GM12891 (cell line): ENCODE results near the gene EML1.

Source experiments
- DNase-seq: peaks from one replicate; pipeline ENCODE4 v3.0.0; 2011; ENCODE audit warnings: low spot score; ENCODE audit not compliant: insufficient read length
- FAIRE-seq: peaks from 2 replicates; lab custom pipeline; 2011; peaks lifted over from hg19 to GRCh38; lab: Jason Lieb, UNC
- PAX5 ChIP-seq: IDR thresholded peaks from 2 replicates; pipeline ENCODE4 v1.6.1; 2011; ENCODE audit warnings: low read length, moderate library complexity, mild to moderate bottlenecking; ENCODE audit not compliant: insufficient read depth, severe bottlenecking
- POLR2A ChIP-seq: IDR thresholded peaks from 2 replicates; pipeline ENCODE4 v1.6.1; 2011; ENCODE audit warnings: low read depth, low read length, control low read depth
- POLR2AphosphoS5 ChIP-seq: IDR thresholded peaks from 2 replicates; pipeline ENCODE4 v1.6.1; 2011; ENCODE audit warnings: low read depth, low read length, control low read depth
- POU2F2 ChIP-seq: IDR thresholded peaks from 2 replicates; pipeline ENCODE4 v1.6.1; 2011; ENCODE audit warnings: low read depth, mild to moderate bottlenecking, control low read depth, low read length, moderate library complexity
- SPI1 ChIP-seq: IDR thresholded peaks from 2 replicates; pipeline ENCODE4 v1.6.1; 2011; ENCODE audit warnings: low read depth, low read length, control low read depth
- TAF1 ChIP-seq: IDR thresholded peaks from 2 replicates; pipeline ENCODE4 v1.6.1; 2011; ENCODE audit warnings: low read depth, low read length, control low read depth

EML1 gene

GRCh38 chr14:99880651-99881420, 87.6 kb downstream of the EML1 start:
- no peak for DNase-seq
- TF ChIP-seq POLR2AphosphoS5 (no peak), SPI1 (no peak), PAX5 (no peak), POU2F2 (no peak), TAF1 (no peak), POLR2A (no peak)
- FAIRE-seq, result no peak

GRCh38 chr14:99883866-99884650, 90.8 kb downstream of the EML1 start:
- no peak for TF ChIP-seq POLR2AphosphoS5
- no peak for TF ChIP-seq TAF1
- TF ChIP-seq PAX5, result no peak
- no peak for TF ChIP-seq SPI1
- TF ChIP-seq POLR2A, result no peak
- TF ChIP-seq POU2F2, result no peak
- DNase-seq (no peak), FAIRE-seq (no peak)

DNA sequence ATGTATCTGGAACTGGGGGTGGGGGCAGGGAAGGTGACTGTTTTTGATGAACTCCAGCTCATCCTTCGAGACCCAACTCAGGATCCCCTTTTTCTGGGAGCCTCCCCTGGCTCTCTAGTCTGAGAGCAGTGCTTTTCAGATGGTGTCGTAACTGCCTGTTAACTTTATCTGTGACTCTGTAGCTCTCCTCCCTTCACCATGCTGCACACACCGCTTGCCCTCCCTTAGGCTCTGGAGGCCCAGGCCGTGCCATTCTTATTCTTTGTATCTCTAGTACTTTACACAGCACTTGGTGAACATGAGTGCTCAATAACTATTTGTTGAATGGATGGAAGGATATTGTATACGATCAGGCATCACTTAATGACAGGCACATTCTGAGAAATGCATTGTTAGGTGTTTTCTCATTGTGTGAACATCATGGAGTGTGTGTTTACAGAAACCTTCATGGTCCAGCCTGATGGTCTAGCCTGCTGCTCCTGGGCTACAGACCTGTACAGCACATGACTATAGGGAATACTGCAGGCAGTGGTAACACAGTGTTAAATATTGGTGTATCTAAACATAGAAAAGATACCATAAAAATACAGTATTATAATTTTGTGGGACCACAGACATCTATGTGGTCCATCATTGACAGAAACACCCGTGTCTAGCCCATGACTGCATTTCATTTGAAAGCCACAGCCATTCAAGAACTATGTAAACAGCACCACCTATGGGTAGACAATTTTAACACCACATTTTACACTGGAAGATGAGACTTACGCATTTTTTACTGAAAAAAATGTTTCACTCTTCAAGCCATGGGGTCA, 91.8 kb downstream of the EML1 start:
- DNase-seq (peak; percentile 33), FAIRE-seq (peak; percentile 84)
- no peak for TF ChIP-seq POU2F2
- no peak for TF ChIP-seq PAX5
- TF ChIP-seq TAF1, result no peak
- no peak for TF ChIP-seq POLR2AphosphoS5
- no peak for TF ChIP-seq POLR2A
- TF ChIP-seq SPI1, result no peak

DNA sequence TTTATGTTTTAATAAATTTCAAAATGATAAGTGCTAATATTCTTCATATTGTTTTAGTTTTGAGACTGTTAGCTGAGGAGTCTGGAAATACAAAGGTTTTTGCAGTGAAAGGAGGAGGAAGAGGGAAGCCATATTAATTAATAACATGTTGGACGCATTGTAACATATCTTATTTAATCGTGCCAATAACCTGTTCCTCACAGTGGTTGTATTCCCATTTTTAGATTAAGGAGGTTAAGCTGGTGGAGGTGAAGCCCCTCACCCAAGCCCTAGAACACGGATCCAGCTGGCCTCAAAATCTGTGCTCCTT, 92.4 kb downstream of the EML1 start:
- DNase-seq (no peak), FAIRE-seq (no peak)
- TF ChIP-seq POLR2AphosphoS5 (no peak), POU2F2 (no peak), PAX5 (no peak)

DNA sequence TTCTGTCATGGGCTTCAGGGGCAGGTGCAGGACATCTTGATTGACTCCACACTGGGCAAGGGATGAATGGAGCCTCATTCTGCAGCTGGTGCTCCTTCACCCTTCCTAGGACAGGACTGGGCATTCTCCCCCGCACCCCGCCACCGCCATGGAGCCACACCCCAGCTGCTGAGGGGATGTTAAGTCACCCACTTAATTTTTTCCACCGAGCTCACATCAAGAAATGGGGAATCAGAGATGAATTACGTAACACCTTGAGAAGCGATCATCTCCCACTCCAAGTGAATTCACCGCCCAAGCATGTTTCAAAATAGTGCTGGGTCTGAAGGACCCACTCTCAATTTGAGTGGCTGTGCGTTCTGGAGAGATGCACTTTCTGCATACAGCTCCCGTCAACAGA, 94.2 kb downstream of the EML1 start:
- FAIRE-seq (no peak), DNase-seq (no peak)
- TF ChIP-seq POLR2A, result no peak
- no peak for TF ChIP-seq PAX5
- no peak for TF ChIP-seq POU2F2
- TF ChIP-seq SPI1, result no peak
- no peak for TF ChIP-seq POLR2AphosphoS5
- no peak for TF ChIP-seq TAF1

- no peak for DNase-seq
Observed at GRCh38 chr14:99888149-99888548, 94.9 kb downstream of the EML1 start.

DNA sequence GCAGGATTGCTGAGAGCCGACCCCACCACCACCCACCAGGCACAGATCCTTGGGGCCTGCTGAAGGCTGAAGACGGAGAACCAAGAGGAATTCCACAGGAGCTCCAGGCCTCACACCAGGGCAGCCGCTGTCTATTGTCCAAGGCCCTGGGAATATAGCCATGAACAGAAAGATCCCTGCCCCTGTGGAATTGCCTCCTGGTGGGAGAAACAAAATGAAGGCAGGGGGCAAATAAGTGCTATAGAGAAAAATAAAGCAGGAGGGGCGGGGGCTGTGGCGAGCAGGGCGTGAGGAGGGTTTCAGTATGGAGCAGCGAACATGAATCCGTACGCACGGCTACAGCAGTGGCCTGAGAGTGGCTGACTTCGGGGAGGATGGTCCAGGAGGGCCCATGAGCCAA, 96.1 kb downstream of the EML1 start:
- DNase-seq (no peak), FAIRE-seq (no peak)
- no peak for TF ChIP-seq POLR2AphosphoS5
- TF ChIP-seq SPI1, result no peak
- TF ChIP-seq POU2F2, result no peak
- no peak for TF ChIP-seq TAF1
- no peak for TF ChIP-seq PAX5
- TF ChIP-seq POLR2A, result no peak

More at GRCh38 chr14:99888149-99888548, 94.9 kb downstream of the EML1 start:
- TF ChIP-seq POLR2A, result no peak
- TF ChIP-seq POLR2AphosphoS5, result no peak
- no peak for TF ChIP-seq SPI1
- TF ChIP-seq PAX5, result no peak
- no peak for TF ChIP-seq POU2F2
- no peak for TF ChIP-seq TAF1
- no peak for FAIRE-seq

- DNase-seq, result no peak
- TF ChIP-seq PAX5 (no peak), POLR2AphosphoS5 (no peak), TAF1 (no peak), POLR2A (no peak), POU2F2 (no peak), SPI1 (no peak)
- FAIRE-seq, result no peak
Observed at GRCh38 chr14:99891266-99891665, 98.1 kb downstream of the EML1 start.

DNA sequence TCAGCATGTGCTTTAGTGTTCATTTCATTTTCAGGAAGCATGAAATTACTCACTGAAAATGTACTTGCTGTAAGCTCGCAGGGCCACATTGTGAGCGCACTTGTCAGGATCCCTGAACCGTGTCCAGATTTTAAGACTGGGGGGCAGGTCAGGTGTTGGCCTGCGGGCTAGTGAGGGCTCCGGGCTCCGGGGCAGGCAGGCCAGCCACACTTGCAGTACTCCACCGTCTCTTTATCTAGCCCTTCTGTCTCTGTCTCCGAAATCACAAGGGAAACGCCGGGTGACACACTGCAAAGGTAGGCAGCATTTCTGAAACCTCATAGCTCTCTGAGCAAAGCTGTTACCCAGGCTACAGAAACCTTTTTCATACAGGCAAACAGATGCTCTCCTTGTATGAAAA, 98.7 kb downstream of the EML1 start:
- DNase-seq, result no peak
- no peak for FAIRE-seq
- no peak for TF ChIP-seq POLR2A
- no peak for TF ChIP-seq PAX5
